C4-2B (cell line): ENCODE results near the gene CMTM7.

Experiments used
- CTCF ChIP-seq: fragments of 450-650 bp; conservative IDR thresholded peaks from 2 replicates; pipeline ENCODE4 v1.5.1; 2017; ENCODE audit warnings: mild to moderate bottlenecking
- ZFX ChIP-seq: fragments of 450-650 bp; IDR thresholded peaks from 2 replicates; pipeline ENCODE4 v1.6.1; 2017

DNA sequence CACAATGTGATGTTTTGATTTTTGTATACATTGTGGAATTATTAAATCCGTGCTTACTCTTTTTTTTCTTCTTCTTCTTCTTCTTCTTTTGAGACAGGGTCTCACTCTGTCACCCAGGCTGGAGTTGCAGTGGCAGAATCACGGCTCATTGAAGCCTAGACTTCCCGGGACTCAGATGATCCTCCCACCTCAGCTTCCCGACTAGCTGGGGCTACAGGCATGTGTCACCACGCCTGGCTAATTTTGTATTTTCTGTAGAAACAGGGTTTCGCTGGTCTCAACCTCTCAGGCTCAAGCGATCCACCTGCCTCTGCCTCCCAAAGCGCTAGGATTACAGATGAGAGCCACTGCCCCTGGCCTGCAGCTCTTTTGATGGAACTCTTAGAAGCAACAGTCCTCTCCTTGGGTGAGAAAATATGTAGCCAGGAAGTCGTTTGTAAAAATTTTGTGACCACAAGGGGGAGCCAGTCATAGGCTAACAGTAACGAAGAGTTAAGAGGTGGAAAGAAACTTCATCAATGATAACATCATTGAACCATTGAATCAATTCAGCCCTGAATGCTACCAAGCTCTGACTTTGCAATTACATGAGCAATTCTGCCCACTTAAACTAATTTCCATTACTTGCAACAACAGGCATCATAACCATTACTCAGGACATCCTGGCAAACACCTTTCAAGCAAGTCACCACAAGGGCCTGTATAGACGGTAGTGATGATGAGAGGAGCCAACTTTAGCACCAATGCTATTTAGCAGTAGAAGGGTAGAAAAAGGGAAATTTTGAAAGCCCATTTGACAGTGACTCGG lies 16.7 kb upstream of the CMTM7 start:
- peak; percentile 78 for TF ChIP-seq CTCF
- TF ChIP-seq ZFX, result no peak
